Measurements from ENCODE around the gene MBD6.
"Not testable (repeated sequence)": the region's sequence is repeated elsewhere in the genome, so short reads cannot be mapped to it uniquely, and the experiment has no call there.

Gene MBD6

GRCh38 chr12:57514720-57515407 lies 7.8 kb upstream of the MBD6 start:
- ChIA-PET POLR2A (interaction anchor here (0.7 to 3.5 kb wide), 5 partner anchors 9 to 1358 kb away, joined by 3 to 20 read pairs (median 3); no protein-coding TSS in a partner anchor), CTCF (interaction anchor here (1.0 kb wide), 1 partner anchor 56 kb away, joined by 3 read pairs; no protein-coding TSS in a partner anchor)
- TF ChIP-seq HDGF (IDR thresholded peaks at IDR 0.05; ENCODE audit: borderline replicate concordance) (no peak), L3MBTL2 (conservative IDR thresholded peaks at IDR 0.05) (no peak), LEF1 (IDR thresholded peaks at IDR 0.05; ENCODE audit: borderline replicate concordance) (no peak), NFRKB (IDR thresholded peaks at IDR 0.05) (no peak), TARDBP (IDR thresholded peaks at IDR 0.05) (no peak), CTBP1 (IDR thresholded peaks at IDR 0.05; ENCODE audit: borderline replicate concordance) (no peak), ARNT (IDR thresholded peaks at IDR 0.05) (no peak), FOXM1 (IDR thresholded peaks at IDR 0.05; ENCODE audit: borderline replicate concordance) (no peak), SP1 (IDR thresholded peaks at IDR 0.05) (no peak), ZNF384 (IDR thresholded peaks at IDR 0.05) (no peak)
- DNase-seq (ENCODE audit: extremely low spot score): no peak

GRCh38 chr12:57515408-57515933 lies 7.2 kb upstream of the MBD6 start:
- POLR2A ChIA-PET: interaction anchor here (0.9 to 3.5 kb wide), 4 partner anchors 9 to 55 kb away, joined by 3 to 20 read pairs (median 4); no protein-coding TSS in a partner anchor
- CTCF ChIA-PET: interaction anchor here (1.0 kb wide), 1 partner anchor 57 kb away, joined by 3 read pairs; no protein-coding TSS in a partner anchor
- DNase-seq (ENCODE audit: extremely low spot score): no peak
- TF ChIP-seq CTBP1 (IDR thresholded peaks at IDR 0.05; ENCODE audit: borderline replicate concordance): no peak
- no peak for TF ChIP-seq ZNF384 (IDR thresholded peaks at IDR 0.05)
- TF ChIP-seq TARDBP (IDR thresholded peaks at IDR 0.05): no peak
- TF ChIP-seq HDGF (IDR thresholded peaks at IDR 0.05; ENCODE audit: borderline replicate concordance): no peak
- TF ChIP-seq SUZ12 (IDR thresholded peaks at IDR 0.05): no peak
- no peak for TF ChIP-seq SP1 (IDR thresholded peaks at IDR 0.05)
- TF ChIP-seq ARNT (IDR thresholded peaks at IDR 0.05): no peak
- TF ChIP-seq LEF1 (IDR thresholded peaks at IDR 0.05; ENCODE audit: borderline replicate concordance): no peak
- no peak for TF ChIP-seq FOXK2 (IDR thresholded peaks at IDR 0.05)
- TF ChIP-seq FOXM1 (IDR thresholded peaks at IDR 0.05; ENCODE audit: borderline replicate concordance): no peak
- no peak for TF ChIP-seq NFRKB (IDR thresholded peaks at IDR 0.05)
- no peak for TF ChIP-seq FOXA1 (IDR thresholded peaks at IDR 0.05)
- TF ChIP-seq PKNOX1 (IDR thresholded peaks at IDR 0.05): no peak
- no peak for TF ChIP-seq BHLHE40 (IDR thresholded peaks at IDR 0.05; ENCODE audit: borderline replicate concordance)
- TF ChIP-seq L3MBTL2 (conservative IDR thresholded peaks at IDR 0.05): no peak

GRCh38 chr12:57515934-57516541 lies 6.6 kb upstream of the MBD6 start:
- CTCF ChIA-PET: interaction anchor here (1.0 kb wide), 1 partner anchor 57 kb away, joined by 3 read pairs; no protein-coding TSS in a partner anchor

GRCh38 chr12:57516617-57517153 lies 5.9 kb upstream of the MBD6 start:
- CTCF ChIA-PET: no interaction called here
- no peak for DNase-seq (ENCODE audit: extremely low spot score)
- POLR2A ChIA-PET: interaction anchor here (0.7 to 3.5 kb wide), 3 partner anchors 14 to 26 kb away, joined by 3 to 20 read pairs (median 4); no protein-coding TSS in a partner anchor
- TF ChIP-seq SP1 (IDR thresholded peaks at IDR 0.05): no peak
- no peak for TF ChIP-seq ARNT (IDR thresholded peaks at IDR 0.05)
- no peak for TF ChIP-seq ELF4 (IDR thresholded peaks at IDR 0.05)
- no peak for TF ChIP-seq FOXK2 (IDR thresholded peaks at IDR 0.05)
- TF ChIP-seq FOXM1 (IDR thresholded peaks at IDR 0.05; ENCODE audit: borderline replicate concordance): no peak
- no peak for TF ChIP-seq HDGF (IDR thresholded peaks at IDR 0.05; ENCODE audit: borderline replicate concordance)
- TF ChIP-seq FOXA1 (IDR thresholded peaks at IDR 0.05): no peak
- no peak for TF ChIP-seq BHLHE40 (IDR thresholded peaks at IDR 0.05; ENCODE audit: borderline replicate concordance)
- TF ChIP-seq CTBP1 (IDR thresholded peaks at IDR 0.05; ENCODE audit: borderline replicate concordance): no peak
- TF ChIP-seq TARDBP (IDR thresholded peaks at IDR 0.05): no peak
- no peak for TF ChIP-seq PKNOX1 (IDR thresholded peaks at IDR 0.05)
- TF ChIP-seq NFRKB (IDR thresholded peaks at IDR 0.05): no peak
- TF ChIP-seq ZNF384 (IDR thresholded peaks at IDR 0.05): no peak
- TF ChIP-seq SUZ12 (IDR thresholded peaks at IDR 0.05): no peak
- TF ChIP-seq L3MBTL2 (conservative IDR thresholded peaks at IDR 0.05): no peak
- TF ChIP-seq LEF1 (IDR thresholded peaks at IDR 0.05; ENCODE audit: borderline replicate concordance): no peak

More at GRCh38 chr12:57515934-57516541, 6.6 kb upstream of the MBD6 start:
- TF ChIP-seq ARNT (IDR thresholded peaks at IDR 0.05) (no peak), PKNOX1 (IDR thresholded peaks at IDR 0.05) (no peak)
- POLR2A ChIA-PET: interaction anchor here (0.9 to 3.5 kb wide), 2 partner anchors 13 to 56 kb away, joined by 3 to 20 read pairs; no protein-coding TSS in a partner anchor
- DNase-seq (ENCODE audit: extremely low spot score): no peak

GRCh38 chr12:57517187-57517586 lies 5.4 kb upstream of the MBD6 start:
- CTCF ChIA-PET: no interaction called here
- TF ChIP-seq HDGF (IDR thresholded peaks at IDR 0.05; ENCODE audit: borderline replicate concordance): no peak
- TF ChIP-seq TARDBP (IDR thresholded peaks at IDR 0.05): no peak
- no peak for TF ChIP-seq SP1 (IDR thresholded peaks at IDR 0.05)
- no peak for DNase-seq (ENCODE audit: extremely low spot score)
- POLR2A ChIA-PET: interaction anchor here (0.7 to 3.5 kb wide), 4 partner anchors 10 to 27 kb away, joined by 3 to 20 read pairs (median 4); no protein-coding TSS in a partner anchor

- CTCF ChIA-PET; DNase-seq (ENCODE audit: extremely low spot score): not testable (repeated sequence)
- POLR2A ChIA-PET: interaction anchor here (1.1 to 3.4 kb wide), 3 partner anchors 9 to 28 kb away, joined by 3 to 18 read pairs (median 4); partner anchors contain the start of gene MARS1
These were observed 4.9 kb upstream of the MBD6 start for GRCh38 chr12:57517718-57518117.

Data from HEK293T (cell line).